ENCODE measurements around the gene ZNF585A. TPM values are rescaled to one million over a fixed set of nuclear protein-coding genes. Genes with fewer than 3 reads are reported as not detected.

Gene ZNF585A
- total RNA-seq (2021) = 6.4 and 7.9 TPM in 2 replicates
- Bru-seq, nascent RNA = percentile 47 among the genes with signal in this experiment
- BruChase-seq, experiment 1, labeled RNA remaining after a 2-hour chase = percentile 59 among the genes with signal in this experiment
- BruChase-seq, experiment 2, labeled RNA remaining after a 6-hour chase = percentile 45 among the genes with signal in this experiment
- long read RNA-seq, transcript ZNF585A-205 (3 exons, 596 nt) = major isoform, 12 of 14 reads
- long read RNA-seq, partial matches to known transcripts = 1 of 14 reads
- long read RNA-seq, other reads (novel, unspliced or antisense) = 1 of 14 reads

- BruUV-seq (replicated peaks) = no TSS peak
- Histone ChIP-seq H3K27ac (ENCODE audit: low read depth, low read length, poor library complexity, severe bottlenecking) (no peak within 1 kb of the TSS), H3K27me3 (replicated peaks; ENCODE audit: insufficient read depth, low read depth, low read length, poor library complexity) (no peaks in the 10 kb centered on the region), H3K4me3 (ENCODE audit: low read depth, low read length, poor library complexity, severe bottlenecking) (peak within 1 kb of the TSS; percentile 63), H3K9me3 (ENCODE audit: low read depth, low read length, poor library complexity, severe bottlenecking) (peaks cover 3% of the 10 kb centered on the region), H3K4me1 (ENCODE audit: insufficient read depth, low read length, poor library complexity, severe bottlenecking) (no peaks in the 10 kb centered on the region), H3K36me3 (ENCODE audit: insufficient read depth, low read length, poor library complexity, severe bottlenecking) (peaks cover 11% of the 10 kb centered on the region)
- TF ChIP-seq EZH2 (IDR thresholded peaks at IDR 0.05; ENCODE audit: borderline replicate concordance, low read depth, low read length, poor library complexity, severe bottlenecking) = no peak
- TF ChIP-seq CTCF (conservative IDR thresholded peaks at IDR 0.05; ENCODE audit: low read depth, low read length) = peak; percentile 32; the same call in 1 of the 2 replicates
- intact Hi-C loops (cut with micrococcal nuclease; ENCODE audit: unreplicated experiment) = no loop called here
- CTCF ChIA-PET = no interaction called here
- POLR2A ChIA-PET (ENCODE audit: low non-redundant PET) = no interaction called here
- DNase-seq (ENCODE audit: low spot score) = peak; percentile 96
Measured at GRCh38 chr19:37172368-37173366, at the start of gene ZNF585A. Gene ZNF585A (minus strand): TSS chr19:37172695. CDS start chr19:37169910, 2,785 bp downstream.

GRCh38 chr19:37221136-37221535 is 48.6 kb upstream of the ZNF585A start:
- Histone ChIP-seq H3K27ac (ENCODE audit: low read depth, low read length, poor library complexity, severe bottlenecking) (no peak overlapping the region), H3K27me3 (replicated peaks; ENCODE audit: insufficient read depth, low read depth, low read length, poor library complexity) (no peaks in the 10 kb centered on the region), H3K36me3 (ENCODE audit: insufficient read depth, low read length, poor library complexity, severe bottlenecking) (peaks cover 31% of the 10 kb centered on the region), H3K4me1 (ENCODE audit: insufficient read depth, low read length, poor library complexity, severe bottlenecking) (no peaks in the 10 kb centered on the region), H3K4me3 (ENCODE audit: low read depth, low read length, poor library complexity, severe bottlenecking) (no peak overlapping the region), H3K9me3 (ENCODE audit: low read depth, low read length, poor library complexity, severe bottlenecking) (peaks cover 4% of the 10 kb centered on the region)
- TF ChIP-seq CTCF (conservative IDR thresholded peaks at IDR 0.05; ENCODE audit: low read depth, low read length) (no peak), EZH2 (IDR thresholded peaks at IDR 0.05; ENCODE audit: borderline replicate concordance, low read depth, low read length, poor library complexity, severe bottlenecking) (no peak)
- ChIA-PET POLR2A (ENCODE audit: low non-redundant PET) (no interaction called here), CTCF (no interaction called here)
- no TSS peak for BruUV-seq (replicated peaks)
- intact Hi-C loops (cut with micrococcal nuclease; ENCODE audit: unreplicated experiment) = no loop called here
- DNase-seq (ENCODE audit: low spot score) = no peak

- H3K36me3 ChIP-seq (ENCODE audit: insufficient read depth, low read length, poor library complexity, severe bottlenecking) = peaks cover 23% of the 10 kb centered on the region
- H3K27ac ChIP-seq (ENCODE audit: low read depth, low read length, poor library complexity, severe bottlenecking) = no peak overlapping the region
- ChIA-PET CTCF (no interaction called here), POLR2A (ENCODE audit: low non-redundant PET) (no interaction called here)
- no peak for TF ChIP-seq CTCF (conservative IDR thresholded peaks at IDR 0.05; ENCODE audit: low read depth, low read length)
- no peak for TF ChIP-seq EZH2 (IDR thresholded peaks at IDR 0.05; ENCODE audit: borderline replicate concordance, low read depth, low read length, poor library complexity, severe bottlenecking)
- no TSS peak for BruUV-seq (replicated peaks)
- no peak overlapping the region for H3K4me3 ChIP-seq (ENCODE audit: low read depth, low read length, poor library complexity, severe bottlenecking)
- intact Hi-C loops (cut with micrococcal nuclease; ENCODE audit: unreplicated experiment) = no loop called here
- peaks cover 4% of the 10 kb centered on the region for H3K9me3 ChIP-seq (ENCODE audit: low read depth, low read length, poor library complexity, severe bottlenecking)
- no peak for DNase-seq (ENCODE audit: low spot score)
- no peaks in the 10 kb centered on the region for H3K27me3 ChIP-seq (replicated peaks; ENCODE audit: insufficient read depth, low read depth, low read length, poor library complexity)
- no peaks in the 10 kb centered on the region for H3K4me1 ChIP-seq (ENCODE audit: insufficient read depth, low read length, poor library complexity, severe bottlenecking)
Measured at GRCh38 chr19:37220383-37220782, 47.9 kb upstream of the ZNF585A start.
